GM12872 (cell line): Measurements from ENCODE around the gene C1QB.
A peak's percentile ranks its signal among the peaks of the same experiment; 100 is the strongest.

ENCODE experiments used
- TF ChIP-seq, protein P1 (sequence below): IDR thresholded peaks from 3 replicates; pipeline ENCODE4 v1.5.1; 2011; ENCODE audit warnings: low read depth, mild to moderate bottlenecking, low read length, moderate library complexity; ENCODE audit not compliant: insufficient read depth

C1QB gene

DNA sequence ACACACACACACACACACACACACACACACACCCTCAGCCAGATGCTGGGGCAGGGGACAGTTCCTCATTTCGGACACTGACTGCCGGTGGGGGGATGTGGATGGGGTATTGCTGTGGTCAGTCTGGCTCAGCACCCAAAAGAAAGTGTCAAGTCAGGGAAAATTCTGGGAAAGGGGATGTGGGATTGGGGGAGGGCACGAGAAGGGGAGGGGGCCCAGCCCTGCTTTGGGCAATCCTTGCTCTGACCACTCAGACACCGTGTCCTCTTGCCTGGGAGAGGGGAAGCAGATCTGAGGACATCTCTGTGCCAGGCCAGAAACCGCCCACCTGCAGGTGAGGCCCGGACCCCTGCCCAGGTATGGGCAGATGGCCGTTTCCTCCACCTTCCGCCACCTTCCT, 9.7 kb upstream of the C1QB start, which contains the start of gene C1QC:
Gene C1QC (plus strand): TSS at position 253 of the 400 bp plus-strand sequence. CDS start 391 bp downstream, outside the sequence.
- TF ChIP-seq, protein P1, sequence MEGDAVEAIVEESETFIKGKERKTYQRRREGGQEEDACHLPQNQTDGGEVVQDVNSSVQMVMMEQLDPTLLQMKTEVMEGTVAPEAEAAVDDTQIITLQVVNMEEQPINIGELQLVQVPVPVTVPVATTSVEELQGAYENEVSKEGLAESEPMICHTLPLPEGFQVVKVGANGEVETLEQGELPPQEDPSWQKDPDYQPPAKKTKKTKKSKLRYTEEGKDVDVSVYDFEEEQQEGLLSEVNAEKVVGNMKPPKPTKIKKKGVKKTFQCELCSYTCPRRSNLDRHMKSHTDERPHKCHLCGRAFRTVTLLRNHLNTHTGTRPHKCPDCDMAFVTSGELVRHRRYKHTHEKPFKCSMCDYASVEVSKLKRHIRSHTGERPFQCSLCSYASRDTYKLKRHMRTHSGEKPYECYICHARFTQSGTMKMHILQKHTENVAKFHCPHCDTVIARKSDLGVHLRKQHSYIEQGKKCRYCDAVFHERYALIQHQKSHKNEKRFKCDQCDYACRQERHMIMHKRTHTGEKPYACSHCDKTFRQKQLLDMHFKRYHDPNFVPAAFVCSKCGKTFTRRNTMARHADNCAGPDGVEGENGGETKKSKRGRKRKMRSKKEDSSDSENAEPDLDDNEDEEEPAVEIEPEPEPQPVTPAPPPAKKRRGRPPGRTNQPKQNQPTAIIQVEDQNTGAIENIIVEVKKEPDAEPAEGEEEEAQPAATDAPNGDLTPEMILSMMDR: no peak

DNA sequence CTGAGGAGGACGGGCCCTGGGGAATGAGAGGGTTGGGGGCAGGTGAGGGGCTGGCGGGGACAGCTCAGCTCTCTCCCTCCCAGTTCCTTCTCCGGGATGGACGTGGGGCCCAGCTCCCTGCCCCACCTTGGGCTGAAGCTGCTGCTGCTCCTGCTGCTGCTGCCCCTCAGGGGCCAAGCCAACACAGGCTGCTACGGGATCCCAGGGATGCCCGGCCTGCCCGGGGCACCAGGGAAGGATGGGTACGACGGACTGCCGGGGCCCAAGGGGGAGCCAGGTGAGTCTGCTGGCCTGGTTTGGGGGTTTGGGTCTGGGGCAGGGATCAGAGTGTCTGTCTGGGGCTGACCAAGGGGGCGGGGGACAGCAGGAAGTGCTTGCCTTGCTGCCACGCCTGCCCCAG, 9.1 kb upstream of the C1QB start:
- TF ChIP-seq, protein P1: no peak

DNA sequence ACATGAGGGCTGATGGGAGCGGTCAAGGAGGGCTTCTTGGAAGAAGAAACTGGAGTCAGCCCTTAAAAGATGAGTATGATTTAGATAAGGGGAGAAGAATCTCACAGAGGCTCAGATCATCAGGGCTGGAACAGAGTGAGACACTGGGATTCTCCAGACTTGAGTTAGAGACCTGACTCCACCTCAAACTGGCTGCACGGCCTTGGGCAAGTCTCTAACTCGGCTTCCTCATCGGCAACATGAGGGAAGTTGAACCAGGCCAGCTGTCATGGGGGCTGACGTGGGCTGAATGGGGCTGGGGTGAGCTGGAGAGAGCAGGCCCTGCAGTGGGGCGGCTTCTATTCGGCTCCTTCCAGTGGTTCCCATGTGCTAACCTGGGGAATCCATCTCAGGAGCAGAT, 7.1 kb upstream of the C1QB start:
- TF ChIP-seq, protein P1: no peak

DNA sequence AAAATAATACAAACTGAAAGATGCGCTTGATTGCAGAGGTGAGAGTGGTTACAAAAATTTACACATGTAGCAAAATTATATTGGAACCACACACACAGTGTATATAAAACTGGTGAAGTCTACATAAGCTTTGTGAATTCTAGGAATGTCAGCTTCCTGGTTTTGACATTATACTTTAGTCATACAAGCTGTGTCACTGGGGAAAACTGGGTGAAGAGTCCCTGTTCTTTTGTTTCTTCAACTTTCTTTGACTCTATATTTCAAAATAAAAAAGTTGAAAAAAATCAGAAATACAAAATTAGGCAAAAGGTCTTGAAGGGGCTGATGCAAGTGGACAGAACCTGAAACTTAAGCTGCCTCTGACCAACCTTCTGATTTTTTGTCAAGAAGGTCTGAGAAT, 6.7 kb upstream of the C1QB start:
- TF ChIP-seq, protein P1: no peak

DNA sequence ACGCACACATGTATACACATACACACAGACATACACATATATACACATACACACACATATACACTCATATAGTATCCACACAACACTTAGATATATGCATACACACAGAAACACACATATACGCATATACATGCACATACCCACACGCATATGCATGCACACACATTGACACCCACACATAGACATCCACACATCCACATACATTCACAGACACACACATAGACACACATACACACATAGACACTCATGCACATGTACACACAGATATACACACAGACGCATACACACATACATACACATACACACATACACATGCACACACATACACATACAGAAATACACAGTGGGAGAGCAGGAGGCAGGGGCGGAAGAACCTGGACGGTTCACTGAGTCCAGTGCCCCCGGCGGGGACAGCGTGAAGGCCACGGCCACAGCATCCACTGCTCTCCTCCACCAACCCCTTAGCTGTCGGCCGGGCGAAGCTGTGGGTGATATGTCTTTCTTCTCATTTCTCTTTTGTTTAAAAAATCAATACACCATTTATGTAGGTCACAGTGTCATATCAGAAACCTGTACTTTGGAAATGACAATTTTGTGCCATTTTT, 2.8 kb upstream of the C1QB start:
- TF ChIP-seq, protein P1: no peak

DNA sequence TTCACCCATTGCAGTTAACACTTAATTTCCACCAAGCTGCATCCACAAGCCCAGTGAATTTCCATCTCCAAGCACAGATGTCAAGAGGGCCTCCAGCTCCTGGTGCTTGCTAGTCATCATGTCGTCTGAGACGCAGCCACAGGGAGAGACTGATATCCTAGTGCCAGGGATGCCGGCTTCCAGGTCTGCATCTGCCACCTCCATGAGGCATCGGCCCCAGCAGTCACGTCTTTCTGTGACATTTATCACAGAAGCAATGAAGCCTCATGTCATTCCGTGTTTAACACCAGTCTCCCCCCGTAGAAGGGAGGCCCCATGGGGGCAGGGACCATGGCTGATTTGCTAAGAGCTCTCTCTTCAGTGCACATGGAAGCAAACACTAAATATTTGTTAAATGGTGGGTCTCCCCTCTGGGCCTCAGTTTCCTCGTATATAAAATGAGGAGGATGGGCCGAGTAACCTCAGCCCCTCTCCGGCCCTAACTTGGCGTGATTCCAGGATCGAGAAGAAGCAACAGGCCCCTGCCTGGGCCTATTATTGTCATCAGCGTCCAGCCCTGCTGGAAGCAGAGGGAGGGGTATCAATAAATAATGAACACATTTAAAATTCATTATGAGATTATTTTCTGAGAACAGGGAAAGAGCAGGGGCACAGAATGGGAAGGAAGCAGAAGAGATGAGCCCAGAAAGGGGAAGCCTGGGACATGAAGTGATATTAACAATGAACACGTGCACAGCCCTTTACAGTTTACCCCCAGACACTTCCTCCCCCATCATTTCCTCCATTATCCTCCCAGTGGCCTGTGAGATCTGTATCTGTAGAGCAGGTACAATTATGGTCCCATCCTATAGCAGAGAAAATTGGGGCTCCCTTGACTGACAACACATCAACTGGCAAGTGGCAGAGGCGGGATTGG, 837 bp upstream of the C1QB start:
- TF ChIP-seq, protein P1: no peak

DNA sequence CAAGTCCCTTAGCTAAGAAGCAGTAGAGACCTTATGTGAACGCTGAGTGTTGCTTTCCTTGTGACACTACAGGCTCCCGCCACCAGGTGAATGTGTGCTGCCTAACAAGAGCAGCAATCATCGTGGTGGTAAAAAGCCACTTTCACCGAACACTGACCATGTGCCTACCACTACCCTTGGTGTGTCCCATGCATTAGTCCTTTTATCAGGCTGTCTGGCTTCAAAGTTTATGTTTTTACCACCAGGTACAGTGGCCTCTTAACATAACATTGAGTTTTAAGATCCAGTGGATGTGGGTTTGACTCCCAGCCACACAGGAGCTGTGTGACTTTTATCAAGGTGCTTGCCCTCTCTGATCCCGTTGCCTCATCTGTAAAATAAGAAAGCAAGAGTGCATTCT, 1.7 kb downstream of the C1QB start:
- TF ChIP-seq, protein P1: 0 out of 3 replicates have a peak, but pooled peaks have one; percentile 22
